ENCODE measurements around the gene GLIPR1L2. TPM values are rescaled to one million over a fixed set of nuclear protein-coding genes. Genes with fewer than 3 reads are reported as not detected.
"Not testable (repeated sequence)": the region's sequence is repeated elsewhere in the genome, so short reads cannot be mapped to it uniquely, and the experiment has no call there.

Gene GLIPR1L2
- 1 to 10 TPM in 3 of 4 donors, under 1 TPM in 1; 0.20 to 3.3 (median 1.7) TPM for total RNA-seq

DNA sequence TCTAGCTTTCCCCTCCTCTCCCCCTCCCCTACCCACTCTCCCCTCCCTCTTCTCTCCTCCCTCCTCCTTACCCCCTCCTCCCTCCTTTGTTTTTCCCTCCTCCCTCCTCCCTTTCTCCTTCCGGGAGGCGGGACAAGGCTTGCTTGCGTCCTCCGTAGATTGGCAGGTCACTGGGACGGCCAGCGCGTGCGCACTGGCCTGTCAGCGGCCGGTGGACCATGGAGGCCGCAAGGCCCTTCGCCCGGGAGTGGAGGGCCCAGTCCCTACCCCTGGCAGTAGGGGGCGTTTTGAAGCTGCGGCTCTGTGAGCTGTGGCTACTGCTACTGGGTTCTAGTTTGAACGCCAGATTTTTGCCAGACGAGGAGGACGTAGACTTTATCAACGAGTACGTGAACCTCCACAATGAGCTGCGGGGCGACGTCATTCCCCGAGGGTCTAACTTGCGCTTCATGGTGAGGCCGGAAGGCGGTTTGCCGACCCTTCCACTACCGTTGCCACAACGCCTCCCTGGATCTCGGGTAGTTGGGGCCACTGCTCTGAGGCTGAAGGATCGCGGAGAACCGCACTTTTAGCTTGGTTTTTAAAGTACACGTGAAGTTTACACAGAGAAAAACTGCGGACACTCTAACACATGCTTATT lies at the start of gene GLIPR1L2:
GLIPR1L2 (plus strand) TSS at position 191 of the 640 bp plus-strand sequence; CDS start at position 219, 28 bp downstream.
- Histone ChIP-seq H3K27me3 (no peaks in the 10 kb centered on the region), H3K9me3 (no peaks in the 10 kb centered on the region), H3K4me1 (peaks cover 0 to 34% (median 13%) of the 10 kb centered on the region in 4 donors), H3K4me3 (peak within 1 kb of the TSS; percentile 36 to 77 (median 54)), H3K36me3 (peaks cover 0 to 4% (median 0%) of the 10 kb centered on the region in 3 donors), H3K27ac (peak within 1 kb of the TSS; percentile 85 to 93 (median 90))
- WGBS, 2 donors = 2 to 3% methylated on average over 36 of the region's 36 CpGs
- TF ChIP-seq, protein P1, sequence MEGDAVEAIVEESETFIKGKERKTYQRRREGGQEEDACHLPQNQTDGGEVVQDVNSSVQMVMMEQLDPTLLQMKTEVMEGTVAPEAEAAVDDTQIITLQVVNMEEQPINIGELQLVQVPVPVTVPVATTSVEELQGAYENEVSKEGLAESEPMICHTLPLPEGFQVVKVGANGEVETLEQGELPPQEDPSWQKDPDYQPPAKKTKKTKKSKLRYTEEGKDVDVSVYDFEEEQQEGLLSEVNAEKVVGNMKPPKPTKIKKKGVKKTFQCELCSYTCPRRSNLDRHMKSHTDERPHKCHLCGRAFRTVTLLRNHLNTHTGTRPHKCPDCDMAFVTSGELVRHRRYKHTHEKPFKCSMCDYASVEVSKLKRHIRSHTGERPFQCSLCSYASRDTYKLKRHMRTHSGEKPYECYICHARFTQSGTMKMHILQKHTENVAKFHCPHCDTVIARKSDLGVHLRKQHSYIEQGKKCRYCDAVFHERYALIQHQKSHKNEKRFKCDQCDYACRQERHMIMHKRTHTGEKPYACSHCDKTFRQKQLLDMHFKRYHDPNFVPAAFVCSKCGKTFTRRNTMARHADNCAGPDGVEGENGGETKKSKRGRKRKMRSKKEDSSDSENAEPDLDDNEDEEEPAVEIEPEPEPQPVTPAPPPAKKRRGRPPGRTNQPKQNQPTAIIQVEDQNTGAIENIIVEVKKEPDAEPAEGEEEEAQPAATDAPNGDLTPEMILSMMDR (IDR thresholded peaks at IDR 0.05) = peak; percentile 82 to 92 (median 88)
- TF ChIP-seq POLR2A (IDR thresholded peaks at IDR 0.05) = peak; percentile 89 to 97
- TF ChIP-seq EP300 (IDR thresholded peaks at IDR 0.05) = peak; percentile 67 to 97
- DNase-seq (ENCODE audit: low spot score in 2 of 2) = peak; percentile 85 to 89

DNA sequence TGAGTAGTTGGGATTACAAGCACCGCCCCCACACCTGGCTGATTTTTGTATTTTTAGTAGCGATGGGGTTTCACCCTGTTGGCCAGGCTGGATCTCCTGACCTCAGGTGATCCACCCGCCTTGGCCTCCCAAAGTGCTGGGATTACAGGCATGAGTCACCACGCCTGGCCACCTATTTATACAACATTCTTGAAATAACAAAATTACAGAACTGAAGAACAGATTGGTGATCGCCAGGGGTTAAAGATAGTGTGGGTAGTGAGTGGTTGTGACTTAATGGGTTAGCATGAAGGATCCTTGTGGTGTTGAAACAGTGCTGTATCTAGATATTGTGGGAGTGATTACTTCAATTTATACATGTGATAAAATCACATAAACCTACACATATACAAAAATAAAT lies 49.0 kb upstream of the GLIPR1L2 start:
- Histone ChIP-seq H3K4me1 (no peaks in the 10 kb centered on the region), H3K27ac (no peak overlapping the region), H3K9me3 (no peaks in the 10 kb centered on the region), H3K36me3 (no peaks in the 10 kb centered on the region), H3K4me3 (no peak overlapping the region), H3K27me3 (no peaks in the 10 kb centered on the region)
- no peak for TF ChIP-seq EP300 (IDR thresholded peaks at IDR 0.05)
- no peak for TF ChIP-seq POLR2A (IDR thresholded peaks at IDR 0.05)
- TF ChIP-seq, protein P1 (IDR thresholded peaks at IDR 0.05) = no peak
- WGBS, 2 donors = 95 to 98% methylated on average over 5 of the region's 5 CpGs
- DNase-seq (ENCODE audit: low spot score in 2 of 2) = no peak

DNA sequence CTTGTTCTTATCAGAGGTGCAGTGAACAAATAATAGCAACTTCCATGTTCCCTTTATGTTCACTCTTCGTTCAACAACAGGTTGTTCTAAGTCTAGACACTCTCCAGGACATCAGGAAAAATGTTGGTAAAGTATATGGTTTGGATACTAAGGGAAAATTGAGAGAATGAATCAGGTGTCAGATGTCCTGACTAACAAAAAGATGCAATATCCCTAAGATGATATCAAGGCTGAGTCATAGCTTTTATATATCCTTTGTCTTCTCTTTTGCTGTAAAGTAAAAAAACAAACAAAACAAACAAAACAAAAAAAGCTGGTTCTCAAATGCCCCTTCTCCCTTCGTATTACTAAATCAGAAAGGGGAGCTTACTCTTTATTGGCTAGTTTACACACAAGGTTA lies 45.4 kb upstream of the GLIPR1L2 start:
- no peak overlapping the region for H3K27ac ChIP-seq
- H3K4me1 ChIP-seq = no peaks in the 10 kb centered on the region
- peaks cover 0 to 7% (median 0%) of the 10 kb centered on the region in 3 donors for H3K36me3 ChIP-seq
- TF ChIP-seq, protein P1 (IDR thresholded peaks at IDR 0.05) = no peak
- TF ChIP-seq POLR2A (IDR thresholded peaks at IDR 0.05) = no peak
- TF ChIP-seq EP300 (IDR thresholded peaks at IDR 0.05) = no peak
- no peaks in the 10 kb centered on the region for H3K27me3 ChIP-seq
- no peak for DNase-seq (ENCODE audit: low spot score in 2 of 2)
- no peak overlapping the region for H3K4me3 ChIP-seq
- 80% methylated on average over 2 of the region's 2 CpGs for WGBS, 2 donors
- H3K9me3 ChIP-seq = no peaks in the 10 kb centered on the region

DNA sequence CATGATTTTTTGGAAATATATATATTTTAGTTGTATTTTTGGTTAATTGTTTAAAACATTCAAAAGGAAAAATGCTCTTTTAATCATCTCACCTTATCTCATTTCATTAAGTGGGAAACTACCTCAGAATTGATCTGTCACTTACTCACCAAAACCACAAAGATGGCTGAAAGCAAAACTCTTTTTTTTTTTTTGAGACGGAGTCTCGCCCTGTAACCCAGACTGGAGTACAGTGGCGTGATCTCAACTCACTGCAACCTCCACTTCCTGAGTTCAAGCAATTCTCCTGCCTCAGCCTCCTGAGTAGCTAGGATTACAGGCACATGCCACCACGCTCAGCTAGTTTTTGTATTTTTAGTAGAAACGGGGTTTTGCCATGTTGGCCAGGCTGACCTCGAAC lies 44.7 kb upstream of the GLIPR1L2 start:
- DNase-seq (ENCODE audit: low spot score in 2 of 2); H3K4me1 ChIP-seq; H3K27ac ChIP-seq; H3K27me3 ChIP-seq; H3K4me3 ChIP-seq; H3K9me3 ChIP-seq; H3K36me3 ChIP-seq: not testable (repeated sequence)
- WGBS, 2 donors = 95% methylated on average over 6 of the region's 6 CpGs

DNA sequence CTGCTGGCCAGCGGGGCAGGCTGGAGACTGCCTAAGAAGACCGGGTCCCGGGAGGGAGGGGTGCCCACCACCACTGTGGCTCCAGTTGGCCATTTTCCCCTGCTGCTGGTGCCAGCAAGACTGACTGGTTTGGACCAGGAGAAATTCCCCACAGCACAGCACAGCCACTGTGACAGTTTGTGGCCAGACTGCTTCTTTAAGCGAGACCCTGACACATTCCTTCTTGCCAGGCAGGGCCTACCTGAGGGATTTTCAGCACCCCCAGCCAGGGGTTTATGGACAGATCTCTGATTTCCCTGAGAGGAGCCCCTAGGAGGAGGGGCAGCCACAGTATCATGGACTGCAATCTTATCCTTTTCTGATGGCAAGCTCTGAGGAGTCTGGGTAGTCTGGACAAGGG lies 40.9 kb upstream of the GLIPR1L2 start:
- Histone ChIP-seq H3K4me1 (no peaks in the 10 kb centered on the region), H3K27me3 (no peaks in the 10 kb centered on the region), H3K4me3 (no peak overlapping the region), H3K27ac (no peak overlapping the region), H3K36me3 (peaks cover 0 to 13% (median 0%) of the 10 kb centered on the region in 3 donors), H3K9me3 (peaks cover 0 to 27% (median 5%) of the 10 kb centered on the region in 4 donors)
- TF ChIP-seq EP300 (IDR thresholded peaks at IDR 0.05) (no peak), POLR2A (IDR thresholded peaks at IDR 0.05) (no peak)
- TF ChIP-seq, protein P1 (IDR thresholded peaks at IDR 0.05) = no peak
- WGBS, 2 donors = 83 to 85% methylated on average over 4 of the region's 4 CpGs
- no peak for DNase-seq (ENCODE audit: low spot score in 2 of 2)

Measured in tibial nerve (tissue), 4 donors.